GM21360 (cell line): ENCODE results near the gene ZNF785.
"Not testable (repeated sequence)": the region's sequence is repeated elsewhere in the genome, so short reads cannot be mapped to it uniquely, and the experiment has no call there.

Source experiments
- ATAC-seq: cut with Tn5 transposase; IDR thresholded peaks from one replicate; pipeline ENCODE4 v1.9.1; 2021; ENCODE audit warnings: mild to moderate bottlenecking, moderate library complexity; ENCODE audit not compliant: unreplicated experiment

ZNF785 gene

GRCh38 chr16:30603945-30604315 lies 18.4 kb upstream of the ZNF785 start:
- no peak for ATAC-seq

GRCh38 chr16:30602616-30603277 lies 17.2 kb upstream of the ZNF785 start:
- no peak for ATAC-seq

- ATAC-seq = no peak
Measured at GRCh38 chr16:30601966-30602365, 16.5 kb upstream of the ZNF785 start.

GRCh38 chr16:30600929-30601328 lies 15.4 kb upstream of the ZNF785 start:
- no peak for ATAC-seq

GRCh38 chr16:30600215-30600614 lies 14.7 kb upstream of the ZNF785 start:
- no peak for ATAC-seq

- no peak for ATAC-seq
Measured at GRCh38 chr16:30592871-30593270, 7.4 kb upstream of the ZNF785 start.

- ATAC-seq = not testable (repeated sequence)
Measured at GRCh38 chr16:30590869-30591268, 5.4 kb upstream of the ZNF785 start.

- ATAC-seq = not testable (repeated sequence)
Measured at GRCh38 chr16:30589582-30589981, 4.1 kb upstream of the ZNF785 start.

GRCh38 chr16:30588651-30589050 lies 3.2 kb upstream of the ZNF785 start:
- ATAC-seq = no peak

- ATAC-seq = peak; percentile 44
Measured at GRCh38 chr16:30585022-30585399, 486 bp downstream of the ZNF785 start.

- no peak for ATAC-seq
Measured at GRCh38 chr16:30582611-30583340, 2.7 kb downstream of the ZNF785 start.

- ATAC-seq = no peak
Measured at GRCh38 chr16:30581457-30581856, 4.0 kb downstream of the ZNF785 start.

GRCh38 chr16:30574678-30575077 lies 10.8 kb downstream of the ZNF785 start:
- ATAC-seq = no peak

- ATAC-seq = peak; percentile 55
Measured at GRCh38 chr16:30571445-30572322, 13.8 kb downstream of the ZNF785 start, which contains the start of gene ZNF688. Gene ZNF688, minus strand, starts transcription at chr16:30571714. Its CDS starts 85 bp downstream, at chr16:30571629.

GRCh38 chr16:30570636-30571444 lies 14.7 kb downstream of the ZNF785 start:
- no peak for ATAC-seq

GRCh38 chr16:30569746-30570635 lies 15.5 kb downstream of the ZNF785 start:
- ATAC-seq = no peak

- no peak for ATAC-seq
Measured at GRCh38 chr16:30569281-30569680, 16.2 kb downstream of the ZNF785 start.

- no peak for ATAC-seq
Measured at GRCh38 chr16:30567991-30568638, 17.4 kb downstream of the ZNF785 start.
